Head of caudate nucleus (tissue), 42 donors: ENCODE measurements around the gene STAC3.

Experiments
- DNase-seq, 42 donors: peaks; one replicate each; pipeline versions ENCODE4 v3.0.0 to v3.0.0-alpha.2; 2020 to 2021; ENCODE audit warnings: mixed read lengths in 7 of 42
- intact Hi-C: fragments of 100-400 bp; cut with DNase I; formaldehyde crosslinking; loops from one replicate; pipeline ENCODE4 v1.15.0; 2022

The STAC3 gene

GRCh38 chr12:57207731-57208630 is 43.0 kb downstream of the STAC3 start:
- intact Hi-C loops: loop anchor here (5.0 kb wide), 1 partner anchor 34 kb away; no protein-coding TSS in a partner anchor
- peak in 1 of 42 donors; percentile 60 for DNase-seq

GRCh38 chr12:57205931-57206330 is 45.1 kb downstream of the STAC3 start:
- DNase-seq: peak in 18 of 42 donors; percentile 33 to 74 (median 51)
- intact Hi-C loops: loop anchor here (5.0 kb wide), 1 partner anchor 36 kb away; no protein-coding TSS in a partner anchor

- intact Hi-C loops: loop anchor here (5.0 kb wide), 1 partner anchor 37 kb away; no protein-coding TSS in a partner anchor
- no peak for DNase-seq
Observed at GRCh38 chr12:57205186-57205585, 45.8 kb downstream of the STAC3 start.

GRCh38 chr12:57204454-57204853 is 46.5 kb downstream of the STAC3 start:
- intact Hi-C loops: no loop called here
- no peak for DNase-seq

- intact Hi-C loops: no loop called here
- DNase-seq: no peak
Observed at GRCh38 chr12:57203791-57204190, 47.2 kb downstream of the STAC3 start.

- no peak for DNase-seq
- intact Hi-C loops: no loop called here
Observed at GRCh38 chr12:57203201-57203600, 47.8 kb downstream of the STAC3 start.

- intact Hi-C loops: no loop called here
- DNase-seq: no peak
Observed at GRCh38 chr12:57202321-57202720, 48.7 kb downstream of the STAC3 start.

- intact Hi-C loops: no loop called here
- no peak for DNase-seq
Observed at GRCh38 chr12:57201631-57202030, 49.4 kb downstream of the STAC3 start.

- DNase-seq: no peak
- intact Hi-C loops: no loop called here
Observed at GRCh38 chr12:57201219-57201618, 49.8 kb downstream of the STAC3 start.

GRCh38 chr12:57200497-57200896 is 50.5 kb downstream of the STAC3 start:
- intact Hi-C loops: no loop called here
- no peak for DNase-seq

- intact Hi-C loops: no loop called here
- no peak for DNase-seq
Observed at GRCh38 chr12:57199191-57199590, 51.8 kb downstream of the STAC3 start.

- intact Hi-C loops: no loop called here
- no peak for DNase-seq
Observed at GRCh38 chr12:57198329-57198728, 52.7 kb downstream of the STAC3 start.

GRCh38 chr12:57196956-57197355 is 54.0 kb downstream of the STAC3 start:
- DNase-seq: no peak
- intact Hi-C loops: no loop called here

- intact Hi-C loops: no loop called here
- DNase-seq: no peak
Observed at GRCh38 chr12:57196439-57196838, 54.5 kb downstream of the STAC3 start.

GRCh38 chr12:57195611-57196371 is 55.2 kb downstream of the STAC3 start:
- DNase-seq: no peak
- intact Hi-C loops: no loop called here

GRCh38 chr12:57195186-57195585 is 55.8 kb downstream of the STAC3 start:
- DNase-seq: peak in 23 of 42 donors; percentile 19 to 67 (median 48)
- intact Hi-C loops: no loop called here

GRCh38 chr12:57194253-57194652 is 56.7 kb downstream of the STAC3 start:
- no peak for DNase-seq
- intact Hi-C loops: no loop called here

GRCh38 chr12:57193706-57194245 is 57.2 kb downstream of the STAC3 start:
- intact Hi-C loops: no loop called here
- peak in 31 of 42 donors; percentile 14 to 83 (median 60) for DNase-seq
